Heart left ventricle (tissue), 13 donors: Measurements from ENCODE around the gene ADAP2.

Experiments
- POLR2A ChIP-seq, 2 donors: fragments of 450-650 bp; IDR thresholded peaks; one replicate each; pipeline ENCODE4 v1.6.1; 2017; ENCODE audit warnings: antibody characterized with exemption in 2 of 2, mild to moderate bottlenecking in 2 of 2, moderate library complexity in 2 of 2
- TF ChIP-seq, protein P1 (sequence below), 12 donors: fragments of 200-600 bp; sonication (generic) in 4 of 12; IDR thresholded peaks; one replicate each; pipeline versions ENCODE4 v1.5.0 to v1.8.0; 2018 to 2022; ENCODE audit warnings: antibody characterized with exemption in 12 of 12, mild to moderate bottlenecking in 5 of 12
- donor health status: ischemic (EF 13 %, LVEDD 7.1; RV severe dilation, severe dysfunction).
- donor health status: DM: no; HTN: yes; CAD: no.
- donor health status: DM: no; HTN: no; CAD: no.
- donor health status: ischemic (EF 25% LVEDD 6.9; RV normal size, moderate dysfunction).
- donor health status: ischemic (EF 25% LVEDD 5.7; RV mildly dilated, moderate dysfunction).
- donor health status: ischemic (EF 35%, LVEDD 5.7; RV mildly dilated, moderate dysfunction).
- donor health status: nonischemic (EF 11% LVEDD 7.7; RV severe dilation, severe dysfunction).
- donor health status: DM: yes; HTN: yes; CAD: no.
- donor health status: PGD.
- donor health status: ischemic (EF 29% LVEDD 5.4; RV normal size, mild dysfunction).
- donor health status: nonischemic (EF 23%, LVEDD 6.1; RV moderate dilation, normal function).

DNA sequence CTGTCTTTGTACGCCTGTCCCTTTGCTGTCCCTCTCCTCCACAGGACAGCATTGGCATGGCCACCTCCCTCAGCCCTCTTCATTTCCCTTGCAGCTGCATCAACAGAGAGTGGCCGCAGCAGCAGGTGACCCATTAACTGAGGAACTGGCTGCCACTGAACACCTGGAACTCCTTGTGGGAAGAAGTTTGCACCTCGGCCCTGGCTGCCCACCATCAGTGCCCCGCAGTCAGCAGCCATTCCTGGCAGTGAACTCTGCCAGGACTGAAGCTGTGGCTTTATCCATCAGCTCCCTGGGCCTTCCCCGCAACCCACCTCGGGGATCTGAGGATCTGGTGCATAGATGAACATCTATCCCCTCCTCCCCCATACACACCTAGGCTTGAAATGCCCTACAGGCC lies 36.0 kb downstream of the ADAP2 start:
- no peak for TF ChIP-seq POLR2A (IDR thresholded peaks at IDR 0.05)
- TF ChIP-seq, protein P1, sequence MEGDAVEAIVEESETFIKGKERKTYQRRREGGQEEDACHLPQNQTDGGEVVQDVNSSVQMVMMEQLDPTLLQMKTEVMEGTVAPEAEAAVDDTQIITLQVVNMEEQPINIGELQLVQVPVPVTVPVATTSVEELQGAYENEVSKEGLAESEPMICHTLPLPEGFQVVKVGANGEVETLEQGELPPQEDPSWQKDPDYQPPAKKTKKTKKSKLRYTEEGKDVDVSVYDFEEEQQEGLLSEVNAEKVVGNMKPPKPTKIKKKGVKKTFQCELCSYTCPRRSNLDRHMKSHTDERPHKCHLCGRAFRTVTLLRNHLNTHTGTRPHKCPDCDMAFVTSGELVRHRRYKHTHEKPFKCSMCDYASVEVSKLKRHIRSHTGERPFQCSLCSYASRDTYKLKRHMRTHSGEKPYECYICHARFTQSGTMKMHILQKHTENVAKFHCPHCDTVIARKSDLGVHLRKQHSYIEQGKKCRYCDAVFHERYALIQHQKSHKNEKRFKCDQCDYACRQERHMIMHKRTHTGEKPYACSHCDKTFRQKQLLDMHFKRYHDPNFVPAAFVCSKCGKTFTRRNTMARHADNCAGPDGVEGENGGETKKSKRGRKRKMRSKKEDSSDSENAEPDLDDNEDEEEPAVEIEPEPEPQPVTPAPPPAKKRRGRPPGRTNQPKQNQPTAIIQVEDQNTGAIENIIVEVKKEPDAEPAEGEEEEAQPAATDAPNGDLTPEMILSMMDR (IDR thresholded peaks at IDR 0.05): no peak
